Dedifferentiated amniotic fluid mesenchymal stem cell (primary cell): ENCODE measurements around the gene TDRD3.
A peak's percentile ranks its signal among the peaks of the same experiment; 100 is the strongest.
"Not testable (repeated sequence)": the region's sequence is repeated elsewhere in the genome, so short reads cannot be mapped to it uniquely, and the experiment has no call there.

ENCODE experiments used
- DNase-seq: peaks from one replicate; pipeline ENCODE4 v3.0.0-alpha.2; 2016; ENCODE audit errors: extremely low spot score

Gene TDRD3

DNA sequence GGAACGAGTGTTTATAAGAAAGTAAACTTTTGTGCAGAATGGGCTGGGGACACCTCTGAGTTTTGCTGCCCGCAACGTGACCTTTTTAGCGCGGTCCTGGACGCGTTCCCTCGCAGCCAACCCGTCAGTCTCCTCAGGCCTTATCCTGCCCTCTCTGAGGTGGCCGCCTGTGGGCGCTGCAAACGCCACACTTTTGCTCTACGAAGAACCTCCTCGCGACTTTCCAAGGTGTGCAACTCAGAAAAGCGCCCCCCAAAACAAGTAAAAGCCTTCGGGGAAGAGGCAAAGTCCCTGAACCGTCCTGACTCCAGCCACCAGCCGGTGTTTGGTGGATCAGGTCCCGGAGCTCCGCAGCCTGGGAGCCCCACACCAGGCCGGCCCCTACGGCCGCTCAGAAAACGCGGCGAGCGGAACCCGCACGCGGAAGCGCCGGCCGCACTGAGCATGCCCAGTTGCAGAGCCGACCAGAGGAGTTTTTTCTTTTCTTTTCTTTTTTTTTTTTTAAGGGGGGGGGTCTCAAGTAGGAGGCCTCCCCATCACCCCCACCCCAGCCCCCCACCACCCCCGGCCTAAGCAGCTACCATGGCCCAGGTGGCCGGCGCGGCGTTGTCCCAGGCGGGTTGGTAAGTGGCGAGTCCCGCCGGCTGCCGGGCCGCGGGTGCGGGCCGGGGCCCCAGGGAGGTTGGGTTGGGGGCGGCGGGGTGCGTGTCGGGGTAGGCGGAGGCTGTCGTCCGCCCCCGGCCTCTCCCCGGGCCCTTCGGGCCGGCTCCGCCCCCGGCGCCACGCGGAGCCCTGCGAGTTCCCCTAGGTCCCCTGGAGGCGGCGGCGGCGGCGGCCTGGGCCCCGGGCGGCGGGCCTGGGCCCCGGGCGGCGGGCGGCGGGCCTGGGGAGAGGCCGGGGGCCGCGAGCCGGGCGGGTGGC lies at the start of gene TDRD3:
Gene TDRD3, plus strand, starts transcription at position 438 of the 921 bp plus-strand sequence. Its CDS starts 145 bp downstream, at position 583.
- peak; percentile 71 for DNase-seq

GRCh38 chr13:60347690-60348089 lies 49.3 kb upstream of the TDRD3 start:
- DNase-seq, result no peak

- DNase-seq, result no peak
These were observed 48.9 kb upstream of the TDRD3 start for GRCh38 chr13:60348097-60348496.

GRCh38 chr13:60351326-60351725 lies 45.7 kb upstream of the TDRD3 start:
- peak; percentile 88 for DNase-seq

DNA sequence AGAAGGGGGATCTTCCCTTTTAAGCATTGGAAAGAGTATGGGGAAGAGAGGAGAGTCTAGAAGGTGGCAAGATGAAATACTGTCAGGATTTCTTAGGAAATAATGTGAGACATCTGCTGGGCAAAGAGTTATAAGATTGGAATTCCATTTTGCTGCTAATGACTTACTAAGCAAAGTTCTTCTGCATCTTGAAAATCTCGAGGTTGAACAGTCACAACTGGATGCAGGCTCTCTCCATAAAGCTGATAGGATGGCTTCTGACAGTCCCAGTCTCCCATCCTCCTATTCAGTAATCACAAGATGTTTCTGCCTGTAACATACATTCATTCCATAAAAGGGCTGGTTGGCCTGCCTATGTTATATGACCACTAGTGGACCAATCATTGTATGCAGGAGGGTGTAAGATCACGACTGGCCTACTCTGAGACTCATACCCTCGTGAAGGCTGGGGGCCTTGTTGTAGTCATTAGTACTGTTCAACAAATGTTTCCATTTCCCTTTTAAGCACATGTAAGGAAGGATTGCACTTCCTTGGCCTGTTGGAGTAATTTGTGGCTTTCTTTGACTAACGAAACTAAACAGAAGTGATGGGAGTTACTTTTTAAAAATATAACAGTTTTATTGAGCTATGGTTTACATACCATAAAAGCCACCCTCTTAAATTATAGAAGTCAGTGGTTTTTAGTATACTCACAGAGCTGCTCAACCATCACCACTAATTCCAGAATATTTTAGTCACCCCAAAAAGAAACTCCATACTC lies 45.0 kb upstream of the TDRD3 start:
- no peak for DNase-seq

DNA sequence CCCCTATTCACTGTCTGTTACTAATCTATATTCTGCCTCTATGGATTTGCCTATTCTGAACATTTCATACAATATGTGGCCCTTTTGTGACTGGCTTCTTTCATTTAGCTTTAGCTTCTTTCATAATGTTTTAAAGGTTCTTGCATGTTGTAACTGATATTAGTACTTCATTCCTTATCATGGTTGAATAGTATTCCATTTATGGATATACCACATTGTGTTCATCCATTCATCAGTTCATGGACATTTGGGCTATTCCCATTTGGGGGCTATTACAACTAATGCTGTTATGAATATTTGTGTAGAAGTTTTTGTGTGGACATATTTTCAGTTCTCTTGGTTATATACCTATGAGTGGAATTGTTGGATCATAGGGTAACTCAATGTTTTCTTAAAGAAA lies 44.4 kb upstream of the TDRD3 start:
- DNase-seq, result no peak

DNA sequence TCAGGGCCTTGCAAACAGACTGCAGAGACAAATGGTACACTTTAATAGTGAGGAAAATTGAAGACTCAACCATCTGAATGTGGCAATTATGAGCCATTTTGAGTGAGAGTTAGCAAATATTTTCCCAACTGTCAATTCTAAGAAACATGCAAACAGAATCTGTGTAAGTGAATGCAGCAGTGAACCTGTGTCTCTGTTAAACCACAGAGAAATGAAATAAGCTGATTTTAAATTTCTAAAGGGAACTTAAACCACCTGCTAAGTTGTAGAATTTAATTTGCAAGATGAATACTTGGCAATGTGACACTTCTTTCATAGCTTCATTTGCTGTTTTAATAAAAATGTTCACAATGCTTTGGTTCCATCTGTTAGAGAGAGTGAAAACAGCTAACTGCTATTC lies 42.0 kb upstream of the TDRD3 start:
- DNase-seq, result no peak

DNA sequence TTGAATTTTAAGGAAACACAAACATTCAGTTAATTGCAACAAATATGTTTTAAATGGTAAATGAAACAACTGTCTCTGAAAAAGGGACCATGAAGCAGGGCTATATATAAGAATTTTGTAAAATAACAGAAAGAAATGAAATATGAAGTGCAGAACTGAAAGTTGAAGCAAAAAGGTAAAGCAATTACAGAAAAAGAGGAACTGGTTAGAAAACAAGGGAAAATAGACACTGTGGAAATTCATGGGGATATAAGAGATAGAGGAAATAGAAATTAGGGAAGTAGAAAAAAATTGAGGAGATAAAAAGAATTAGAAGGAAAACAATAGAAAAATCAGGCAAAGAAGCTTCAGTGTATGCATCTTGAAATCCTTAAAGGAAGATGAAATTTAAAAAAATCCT lies 40.0 kb upstream of the TDRD3 start:
- no peak for DNase-seq

DNA sequence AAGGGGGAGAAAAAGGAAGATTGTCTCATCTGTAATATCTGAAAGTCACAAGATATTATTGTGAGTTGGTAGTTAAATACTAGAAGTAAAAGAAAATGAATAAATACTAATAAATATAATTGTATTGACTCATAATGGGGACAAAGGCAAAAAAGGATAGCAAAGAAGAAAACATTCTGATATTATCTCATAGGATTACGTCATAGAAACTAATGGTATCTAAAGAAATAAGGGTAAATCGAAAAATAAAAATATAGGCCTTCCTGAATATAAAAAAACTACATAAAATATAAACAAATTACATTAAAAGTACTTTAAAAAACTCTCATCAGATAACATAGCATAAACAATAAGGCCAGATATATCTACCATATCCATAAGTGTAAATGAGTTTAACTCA lies 38.6 kb upstream of the TDRD3 start:
- DNase-seq, result no peak

DNA sequence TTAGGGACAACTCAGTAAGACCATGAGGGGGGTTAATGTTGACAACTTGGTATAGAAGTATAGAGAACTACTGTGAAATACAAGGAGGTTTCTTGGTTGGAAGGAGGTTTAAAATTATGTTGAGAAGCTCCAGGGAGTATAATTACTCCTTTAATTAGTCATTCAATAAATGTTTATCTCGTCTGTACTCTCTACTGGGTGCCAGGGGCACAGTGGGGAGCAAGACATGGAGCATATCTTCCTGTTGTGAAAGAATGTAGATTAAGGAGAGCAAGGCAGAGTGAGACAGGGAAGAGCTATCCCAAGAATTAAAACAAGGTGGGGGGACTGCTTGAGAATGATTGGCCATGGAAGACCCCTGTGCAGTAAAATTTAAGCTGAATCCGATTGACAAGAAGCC lies 33.7 kb upstream of the TDRD3 start:
- no peak for DNase-seq

- no peak for DNase-seq
These were observed 27.8 kb upstream of the TDRD3 start for GRCh38 chr13:60369242-60369641.

DNA sequence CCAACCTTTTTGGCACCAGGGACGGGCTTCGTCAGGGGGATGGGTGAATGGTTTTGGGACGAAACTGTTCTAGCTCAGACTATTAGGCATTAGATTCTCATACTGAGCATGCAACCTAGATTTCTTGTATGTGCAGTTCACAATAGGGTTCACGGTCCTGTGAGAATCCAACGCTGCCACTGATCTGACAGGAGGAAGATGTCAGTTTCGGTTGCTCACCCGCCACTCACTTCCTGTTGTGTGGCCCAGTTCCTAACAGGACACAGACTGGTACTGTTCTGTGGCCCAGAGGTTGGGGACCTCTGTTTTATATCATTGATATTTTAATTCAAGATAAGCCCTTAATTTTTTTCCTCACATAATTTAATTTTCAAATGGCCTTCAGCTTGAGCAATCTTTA lies 26.7 kb upstream of the TDRD3 start:
- no peak for DNase-seq

GRCh38 chr13:60372141-60372540 lies 24.9 kb upstream of the TDRD3 start:
- no peak for DNase-seq

GRCh38 chr13:60379282-60379681 lies 17.7 kb upstream of the TDRD3 start:
- DNase-seq, result not testable (repeated sequence)

- DNase-seq, result no peak
These were observed 17.0 kb upstream of the TDRD3 start for GRCh38 chr13:60379837-60380565.

DNA sequence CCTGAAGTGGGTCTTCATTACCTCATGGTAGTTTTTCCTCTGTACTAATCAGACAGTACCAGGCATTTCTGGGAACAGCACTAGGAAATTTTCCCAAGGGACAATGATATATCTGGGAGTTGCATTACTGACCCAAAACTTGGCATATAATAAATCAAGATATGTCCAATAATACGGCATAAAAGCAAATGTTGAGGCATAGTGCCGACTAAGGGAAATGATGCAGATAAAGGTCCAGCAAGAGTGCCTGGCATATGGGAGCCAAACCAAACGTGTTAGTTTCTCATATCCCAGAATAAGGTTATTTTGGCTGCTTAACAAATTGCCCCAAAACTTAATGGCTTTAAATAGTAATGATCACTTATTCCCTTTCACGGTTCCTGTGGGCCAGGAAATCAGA lies 12.1 kb upstream of the TDRD3 start:
- DNase-seq, result no peak

- DNase-seq, result no peak
These were observed 10.8 kb upstream of the TDRD3 start for GRCh38 chr13:60386250-60386649.

GRCh38 chr13:60392131-60392530 lies 4.9 kb upstream of the TDRD3 start:
- no peak for DNase-seq

DNA sequence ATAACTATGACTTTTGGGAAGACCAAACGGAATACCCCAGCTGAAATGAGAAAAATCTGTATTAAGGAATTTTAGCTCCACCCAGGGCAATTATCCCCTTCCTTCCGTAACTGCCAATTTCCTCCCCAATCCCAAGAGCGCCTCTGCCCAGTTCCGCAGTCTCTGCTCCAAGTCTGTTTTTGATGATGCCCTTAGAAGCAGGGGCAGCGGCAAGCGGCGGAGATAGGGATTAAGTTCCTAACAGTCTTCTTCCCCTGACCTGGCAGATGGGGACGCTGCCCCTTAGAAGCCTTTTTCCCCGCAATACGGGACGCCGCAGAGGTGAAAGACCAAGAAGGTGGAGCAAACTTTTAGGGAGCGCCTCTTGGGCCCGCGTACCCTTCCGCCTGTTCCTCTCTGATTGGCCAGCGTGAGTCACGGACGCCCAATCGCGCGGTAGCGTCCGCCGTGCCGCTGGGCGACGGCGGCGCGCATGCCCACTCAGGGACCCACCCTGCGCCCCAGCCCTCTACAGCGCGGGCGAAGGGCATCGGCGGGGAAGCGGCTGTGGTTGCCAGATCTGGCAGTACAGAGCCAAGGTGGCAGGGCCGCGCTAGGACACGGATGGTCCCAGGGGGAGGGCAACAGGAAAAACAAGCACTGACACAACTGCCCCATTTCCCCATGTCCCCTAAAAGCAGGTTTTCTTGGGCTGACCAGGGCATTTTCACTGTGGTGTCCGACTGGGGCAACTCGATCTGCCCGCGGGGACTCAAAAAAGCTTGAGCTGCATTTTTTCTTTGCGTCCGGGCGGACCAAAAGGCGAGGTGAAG lies 843 bp upstream of the TDRD3 start:
- peak; percentile 85 for DNase-seq

GRCh38 chr13:60397704-60398378 lies 821 bp downstream of the TDRD3 start:
- peak; percentile 42 for DNase-seq

DNA sequence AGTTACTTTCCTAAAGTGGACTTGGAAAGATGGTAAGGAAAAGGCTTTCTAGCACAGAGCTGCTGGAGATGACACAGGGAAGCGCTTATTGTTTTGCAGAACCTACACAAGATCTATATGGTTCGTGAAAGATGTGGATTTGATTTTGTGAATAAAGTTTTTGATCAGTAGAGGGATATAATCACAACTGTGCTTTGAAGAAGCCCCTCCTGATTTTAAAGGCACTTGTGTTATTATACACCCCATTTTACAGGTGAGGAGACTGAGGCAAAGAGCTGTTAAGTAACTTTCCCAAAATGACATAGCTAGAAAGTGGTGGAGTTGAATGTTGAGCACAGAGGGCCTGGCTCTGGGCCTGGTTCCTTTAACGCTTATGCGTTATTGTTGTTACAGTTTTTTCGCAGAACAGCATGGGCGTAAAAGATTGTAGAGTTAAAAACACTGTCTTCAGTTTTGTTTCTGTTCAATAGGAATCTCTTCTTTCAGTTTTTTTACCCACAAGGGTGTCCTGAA lies 1.4 kb downstream of the TDRD3 start:
- no peak for DNase-seq
